HL-60/S4 treated with retinoic acid at 250 ng/mL for 4 days and 3 days (cell line): ENCODE results near the gene GRID1.

Experiments
- in situ Hi-C: fragments of 300-500 bp; cut with MboI; formaldehyde crosslinking; loops from 2 replicates; pipeline ENCODE4 v1.7.0; 2022; ENCODE audit warnings: low sequenced_read_pairs

Gene GRID1

GRCh38 chr10:86282664-86283465, 83.7 kb downstream of the GRID1 start:
- in situ Hi-C loops: no loop called here

- in situ Hi-C loops: no loop called here
These were observed 85.2 kb downstream of the GRID1 start for GRCh38 chr10:86281396-86281795.

DNA sequence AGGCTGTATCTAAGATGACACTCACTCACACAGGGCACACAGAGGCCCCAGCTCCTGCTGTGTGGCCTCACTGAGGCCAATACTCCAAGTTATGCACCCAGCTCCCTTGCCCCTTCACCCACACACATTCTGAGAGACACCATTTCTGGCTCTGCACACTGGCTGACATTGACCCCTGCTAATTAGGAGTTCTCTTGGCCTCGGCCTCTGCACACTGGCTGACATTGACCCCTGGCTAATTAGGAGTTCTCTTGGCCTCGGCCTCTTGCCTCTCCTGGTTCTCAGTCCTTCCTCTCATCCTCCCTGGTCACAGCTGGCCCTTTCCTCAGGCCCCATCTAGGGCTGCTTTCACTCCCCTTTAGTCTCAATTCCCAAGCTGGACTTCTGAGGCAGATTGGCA, 97.3 kb downstream of the GRID1 start:
- in situ Hi-C loops: no loop called here

DNA sequence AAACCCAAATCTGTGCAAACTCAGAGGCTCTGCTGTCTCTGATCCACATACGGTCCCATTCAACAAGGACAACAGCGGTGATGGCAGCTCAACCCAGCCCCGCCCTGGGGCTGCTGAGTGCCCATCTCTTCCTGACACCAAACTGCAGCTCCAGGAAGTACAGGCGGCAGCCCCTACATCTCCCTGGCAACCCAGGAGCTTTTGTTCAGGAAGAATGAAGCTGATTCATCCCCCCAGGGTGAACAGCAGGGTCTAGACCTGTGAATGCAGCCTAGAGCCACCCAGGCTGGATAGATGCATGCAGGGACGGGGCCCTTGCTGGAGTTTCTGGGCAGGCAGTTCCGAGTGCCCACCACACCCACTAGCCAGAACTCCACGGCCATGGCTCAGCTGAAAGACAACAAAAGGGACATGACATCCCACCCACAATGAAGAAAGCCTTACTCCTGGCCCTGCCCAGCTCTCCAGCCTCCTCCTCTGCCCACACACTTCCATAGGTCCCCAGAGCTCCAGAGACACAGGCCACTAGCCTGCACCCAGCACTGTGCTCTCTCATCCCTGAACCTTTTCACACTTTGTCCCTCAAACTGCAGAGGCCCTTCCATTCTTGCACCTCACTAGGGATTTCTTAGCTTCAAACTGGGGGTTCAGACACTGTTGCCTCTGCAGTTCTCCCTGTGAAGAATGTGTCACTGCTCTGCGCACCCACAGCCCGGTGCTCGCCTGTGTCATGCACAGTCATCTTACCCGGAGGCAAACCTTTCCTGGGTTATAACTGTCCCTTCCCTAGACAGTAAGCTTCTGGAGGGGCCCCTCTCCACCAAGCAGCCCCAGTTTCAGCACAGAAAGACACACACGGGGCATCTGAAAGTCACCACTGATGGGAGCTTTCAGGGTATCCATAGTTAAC, 99.1 kb downstream of the GRID1 start:
- in situ Hi-C loops: no loop called here

GRCh38 chr10:86266446-86267242, 100.0 kb downstream of the GRID1 start:
- in situ Hi-C loops: no loop called here

DNA sequence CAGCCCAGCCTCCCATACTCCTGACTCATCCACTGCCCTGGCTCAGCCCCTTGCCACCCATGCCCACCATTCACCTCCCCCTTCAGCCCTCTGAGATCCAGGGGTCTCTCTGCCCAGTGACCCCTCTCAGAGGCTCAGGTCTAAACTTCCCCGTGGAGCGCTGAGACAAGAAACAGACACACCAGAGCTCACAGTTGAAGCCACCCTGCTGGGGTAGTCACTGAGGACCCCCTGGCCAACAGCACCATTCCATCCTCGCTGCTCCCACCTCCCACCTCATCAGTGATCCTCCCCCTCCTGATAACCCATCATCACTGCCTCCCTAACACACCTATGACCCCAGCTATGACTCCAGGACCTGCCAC, 100.7 kb downstream of the GRID1 start:
- in situ Hi-C loops: no loop called here

- in situ Hi-C loops: no loop called here
These were observed 101.2 kb downstream of the GRID1 start for GRCh38 chr10:86265236-86265894.

- in situ Hi-C loops: no loop called here
These were observed 101.9 kb downstream of the GRID1 start for GRCh38 chr10:86264481-86265231.

DNA sequence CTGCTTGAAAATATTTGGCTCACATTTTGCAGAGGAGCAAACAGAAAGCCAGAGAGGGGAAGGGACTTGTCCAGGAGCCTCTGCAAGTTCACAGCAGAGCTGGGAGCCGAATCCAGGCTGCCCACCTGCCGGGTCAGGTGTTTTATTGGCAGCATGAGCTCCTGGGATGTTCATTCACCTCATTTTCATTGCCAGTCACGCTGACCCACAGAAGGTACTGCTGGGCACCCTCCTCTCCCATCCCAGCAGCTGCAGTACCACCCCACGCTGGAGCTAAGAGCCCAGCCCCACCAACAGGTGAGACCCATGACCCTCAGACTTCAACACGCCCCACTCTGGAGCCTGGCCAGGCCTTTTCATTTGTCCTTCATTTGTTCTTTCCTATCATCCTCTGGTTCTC, 102.7 kb downstream of the GRID1 start:
- in situ Hi-C loops: no loop called here

GRCh38 chr10:86263209-86263608, 103.4 kb downstream of the GRID1 start:
- in situ Hi-C loops: no loop called here

DNA sequence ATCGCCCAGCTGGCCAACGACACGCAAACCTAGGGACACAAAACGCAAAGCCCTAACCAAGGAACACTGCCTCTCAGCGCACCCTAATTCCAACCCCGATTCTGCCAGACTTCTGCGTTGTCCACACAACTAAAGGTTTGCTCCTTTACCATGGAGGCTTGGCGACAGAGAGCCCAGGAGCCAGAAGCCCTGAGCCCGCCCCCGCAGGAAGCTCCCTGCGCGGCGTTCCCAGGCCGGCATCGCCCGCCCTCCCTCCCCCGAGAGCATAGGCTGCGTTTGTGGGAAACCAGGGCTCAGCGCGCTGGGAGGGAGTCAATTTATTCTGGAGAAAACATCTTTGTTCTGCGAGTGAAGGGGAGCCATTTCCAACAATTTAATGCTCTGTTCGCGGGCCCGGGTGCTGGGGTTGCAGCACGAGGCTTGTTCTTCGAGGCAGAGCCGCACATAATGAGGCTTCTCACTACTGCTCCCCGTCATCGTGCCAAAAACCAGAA, 103.9 kb downstream of the GRID1 start:
- in situ Hi-C loops: no loop called here

- in situ Hi-C loops: no loop called here
These were observed 104.5 kb downstream of the GRID1 start for GRCh38 chr10:86261941-86262687.

DNA sequence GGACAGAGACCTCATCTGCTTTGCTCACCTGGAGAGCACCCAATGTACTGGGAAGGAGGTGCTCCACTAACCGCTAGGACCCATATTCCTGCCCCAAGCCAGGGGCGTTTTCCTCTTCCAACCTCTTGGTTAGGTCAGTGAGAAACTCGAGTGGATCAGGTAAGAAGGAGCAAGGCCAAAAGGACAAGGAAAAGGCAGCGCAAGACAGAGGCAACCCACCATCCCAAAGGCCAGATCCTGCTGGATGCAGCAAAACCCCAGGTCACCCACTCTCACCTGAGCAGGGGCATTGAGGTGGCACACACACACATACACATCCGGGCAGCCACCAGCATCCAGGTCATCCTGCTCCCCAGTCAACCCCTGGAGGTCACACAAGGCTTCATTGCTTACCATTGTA, 105.1 kb downstream of the GRID1 start:
- in situ Hi-C loops: no loop called here

DNA sequence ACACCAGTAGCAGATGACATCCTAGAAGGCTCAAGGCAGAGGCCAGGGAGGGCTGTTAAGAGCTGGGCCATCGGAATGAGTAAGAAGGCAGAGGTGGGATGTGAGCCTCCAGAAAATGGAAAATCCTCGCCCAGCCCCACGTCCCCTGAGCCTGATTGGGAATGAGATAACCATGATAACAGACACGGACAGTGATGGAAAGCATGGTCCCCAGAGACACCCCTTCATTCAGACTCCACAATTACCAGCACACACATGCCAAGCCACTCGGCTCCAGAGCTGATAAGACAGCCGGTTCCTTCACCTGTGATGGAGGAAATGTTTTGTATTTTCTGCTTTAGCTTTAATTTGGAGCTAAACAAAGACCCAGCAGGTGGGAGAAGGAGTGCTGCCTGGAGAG, 106.0 kb downstream of the GRID1 start:
- in situ Hi-C loops: no loop called here

GRCh38 chr10:86259901-86260562, 106.6 kb downstream of the GRID1 start:
- in situ Hi-C loops: no loop called here

DNA sequence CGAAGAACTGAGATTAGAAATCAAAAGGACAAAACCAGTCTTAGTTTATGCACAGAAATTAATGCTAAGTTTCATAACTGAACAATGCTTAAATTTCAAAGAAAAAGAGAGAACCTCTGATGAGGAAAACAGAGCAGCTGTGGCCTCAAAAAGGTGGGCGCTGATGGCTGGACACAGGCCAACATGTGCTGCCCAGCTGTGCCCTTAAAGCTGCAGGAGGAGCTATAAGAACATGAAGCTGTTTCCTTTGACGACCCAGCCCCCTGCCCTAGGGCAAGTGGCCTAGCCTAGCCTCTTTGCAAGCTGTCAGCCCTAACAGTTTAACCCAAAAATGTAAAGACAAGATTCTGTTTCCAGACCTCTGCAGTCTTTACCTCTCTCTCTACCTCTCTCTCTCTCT, 107.7 kb downstream of the GRID1 start:
- in situ Hi-C loops: no loop called here

DNA sequence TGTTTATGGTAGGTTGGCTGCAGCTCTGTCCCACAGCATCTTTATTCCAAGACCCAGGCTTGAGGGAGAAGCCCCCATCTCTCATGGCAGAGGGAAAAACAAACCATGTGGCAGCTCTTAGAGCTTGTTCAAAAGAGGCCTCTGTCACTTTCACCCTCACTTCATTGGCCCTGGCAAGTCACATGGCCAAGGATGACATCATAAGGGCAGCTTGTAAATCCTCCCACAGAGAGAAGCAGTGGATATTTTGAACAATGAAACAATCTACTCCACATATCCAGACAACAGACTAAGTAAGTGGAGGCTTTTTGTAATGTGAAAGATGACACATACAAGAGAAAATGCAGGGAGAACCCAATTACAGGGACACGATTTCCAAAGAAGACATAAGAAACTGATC, 108.1 kb downstream of the GRID1 start:
- in situ Hi-C loops: no loop called here

GRCh38 chr10:86257683-86258082, 108.9 kb downstream of the GRID1 start:
- in situ Hi-C loops: no loop called here
